PC-9 (cell line): Measurements from ENCODE around the gene CHST15.

Source experiments
- CTCF ChIP-seq: fragments of 200-600 bp; sonication (generic); conservative IDR thresholded peaks from 2 replicates; pipeline ENCODE4 v1.6.1; 2017; ENCODE audit warnings: mixed run types, antibody characterized with exemption, mild to moderate bottlenecking, moderate library complexity
- EZH2 ChIP-seq: fragments of 200-600 bp; sonication (generic); IDR thresholded peaks from 2 replicates; pipeline ENCODE4 v1.8.0; 2017; ENCODE audit warnings: antibody characterized with exemption, low read depth

- TF ChIP-seq CTCF, result no peak
- TF ChIP-seq EZH2, result no peak
These were observed 65.7 kb downstream of the CHST15 start for GRCh38 chr10:124027651-124028050.
